Heart right ventricle (tissue), 16 donors: ENCODE data around the gene C2CD4C. TPM values are rescaled to one million over a fixed set of nuclear protein-coding genes. Genes with fewer than 3 reads are reported as not detected.
A peak's percentile ranks its signal among the peaks of the same experiment; 100 is the strongest.
"Not testable (repeated sequence)": the region's sequence is repeated elsewhere in the genome, so short reads cannot be mapped to it uniquely, and the experiment has no call there.

ENCODE experiments used
- ATAC-seq, 8 donors: fragments of 200-7000 bp; cut with Tn5 transposase; one replicate each; pipeline ENCODE4 v1.9.1; 2020; ENCODE audit warnings: mild to moderate bottlenecking in 8 of 8, moderate library complexity in 8 of 8, moderate number of reproducible peaks in 1 of 8
- DNase-seq, 2 donors: peaks; one replicate each; pipeline ENCODE4 v3.0.0-alpha.2; 2020
- H3K27ac ChIP-seq, 10 donors: fragments of 200-600 bp; sonication (generic) in 2 of 10; one replicate each; pipeline versions ENCODE4 v1.5.0 to v1.8.0; 2020 to 2022; ENCODE audit warnings: mild to moderate bottlenecking in 3 of 10
- H3K27me3 ChIP-seq, 7 donors: fragments of 200-600 bp; one replicate each; pipeline ENCODE4 v1.8.0; 2021 to 2022; ENCODE audit warnings: mild to moderate bottlenecking in 2 of 7
- H3K36me3 ChIP-seq, 9 donors: fragments of 200-600 bp; sonication (generic) in 1 of 9; one replicate each; pipeline versions ENCODE4 v1.5.0 to v1.8.0; 2020 to 2022; ENCODE audit warnings: mild to moderate bottlenecking in 2 of 9
- H3K4me1 ChIP-seq, 9 donors: fragments of 200-600 bp; sonication (generic) in 1 of 9; one replicate each; pipeline versions ENCODE4 v1.5.0 to v1.8.0; 2020 to 2022; ENCODE audit warnings: mild to moderate bottlenecking in 4 of 9
- H3K4me3 ChIP-seq, 10 donors: fragments of 200-600 bp; sonication (generic) in 2 of 10; one replicate each; pipeline versions ENCODE4 v1.5.0 to v1.8.0; 2020 to 2022; ENCODE audit warnings: mild to moderate bottlenecking in 7 of 10, moderate library complexity in 2 of 10
- H3K9me3 ChIP-seq, 11 donors: fragments of 200-600 bp in 10 of 11; sonication (generic) in 2 of 11; one replicate each; pipeline versions ENCODE4 v1.5.0 to v1.8.0; 2013 to 2022; ENCODE audit warnings: mild to moderate bottlenecking in 2 of 11, control low read depth in 1 of 11, moderate library complexity in 1 of 11
- WGBS, 2 donors: extraction: QIAGEN DNeasy Blood & Tissue Kit; methylation state at CpG; one replicate each; pipeline ENCODE4 v1.1.7; 2013; ENCODE audit warnings: inconsistent platforms in 1 of 2; 5-methylcytosine and 5-hydroxymethylcytosine counted together
- intact Hi-C, 10 donors: fragments of 100-400 bp; cut with DNase I; formaldehyde crosslinking; loops; one replicate each; pipeline versions ENCODE4 v1.11.1 to v1.14.2; 2022
- polyA plus RNA-seq, 2 donors: library from polyadenylated mRNA; stranded (reverse); fragments of 200-250 nt; gene quantifications; one replicate each; pipeline ENCODE4 v1.2.3, GENCODE V29; 2013
- total RNA-seq, 10 donors: library from RNA; stranded (reverse); fragmentation: NEBNext Ultra II Directional in 3 of 10; extraction: Animal tissue kit (Norgen Biotek cat#: 25700) in 3 of 10; gene quantifications; one replicate each; pipeline versions ENCODE4 v1.2.1 to v1.2.4, GENCODE V29; 2021 to 2023
- TF ChIP-seq, protein P1 (sequence below), 9 donors: fragments of 200-600 bp; sonication (generic) in 2 of 9; IDR thresholded peaks; one replicate each; pipeline versions ENCODE4 v1.5.0 to v1.8.0; 2021 to 2022; ENCODE audit warnings: antibody characterized with exemption in 9 of 9, mild to moderate bottlenecking in 5 of 9, moderate library complexity in 1 of 9
- donor health status: Arrhythmogenic right ventricular cardiomyopathy.
- donor health status: ischemic (EF 13 %, LVEDD 7.1; RV severe dilation, severe dysfunction).
- donor health status: healthy with polysubstance abuse.
- donor health status: DM: no; HTN: yes; CAD: no.
- donor health status: DM: no; HTN: no; CAD: no.
- donor health status: ischemic (EF 25% LVEDD 6.9; RV normal size, moderate dysfunction).
- donor health status: ischemic (EF 25% LVEDD 5.7; RV mildly dilated, moderate dysfunction).
- donor health status: healthy.
- donor health status: DM: yes; HTN: yes; CAD: no.
- donor health status: Ischemic cardiomyopathy.
- donor health status: ischemic (EF 35%, LVEDD 5.7; RV mildly dilated, moderate dysfunction).
- donor health status: nonischemic (EF 11% LVEDD 7.7; RV severe dilation, severe dysfunction).
- donor health status: DM: yes; HTN: yes; CAD: no.
- donor health status: PGD.
- donor health status: ischemic (EF 29% LVEDD 5.4; RV normal size, mild dysfunction).
- donor health status: nonischemic (EF 23%, LVEDD 6.1; RV moderate dilation, normal function).

Gene C2CD4C
- total and polyA plus RNA-seq, 12 donors = 0.26 to 2.2 (median 0.79) TPM

DNA sequence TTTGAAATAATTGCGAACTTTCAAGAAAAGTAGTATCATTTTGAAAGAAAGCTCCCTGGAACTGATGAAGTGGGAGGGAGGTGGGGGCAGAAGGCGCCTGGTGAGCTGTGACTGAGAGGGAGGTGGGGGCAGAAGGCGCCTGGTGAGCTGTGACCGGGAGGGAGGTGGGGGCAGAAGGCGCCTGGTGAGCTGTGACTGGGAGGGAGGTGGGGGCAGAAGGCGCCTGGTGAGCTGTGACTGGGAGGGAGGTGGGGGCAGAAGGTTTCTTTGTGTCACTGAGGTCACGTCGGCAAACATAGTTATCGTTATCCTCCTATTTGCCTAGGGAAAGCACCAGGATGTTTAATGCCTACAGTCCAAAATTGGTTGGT, 24.2 kb downstream of the C2CD4C start:
- Histone ChIP-seq H3K9me3 (no peaks in the 10 kb centered on the region), H3K4me1 (peaks cover 0 to 5% (median 0%) of the 10 kb centered on the region in 9 donors), H3K4me3 (no peak overlapping the region), H3K27me3 (peaks cover 0 to 55% (median 37%) of the 10 kb centered on the region in 7 donors), H3K27ac (no peak overlapping the region), H3K36me3 (no peaks in the 10 kb centered on the region)
- intact Hi-C loops = loop anchor here in 8 of 10 donors (1.0 to 10.0 kb wide), 6 partner anchors 90 to 100 kb away; a partner anchor contains a TSS
- no peak for ATAC-seq
- TF ChIP-seq, protein P1, sequence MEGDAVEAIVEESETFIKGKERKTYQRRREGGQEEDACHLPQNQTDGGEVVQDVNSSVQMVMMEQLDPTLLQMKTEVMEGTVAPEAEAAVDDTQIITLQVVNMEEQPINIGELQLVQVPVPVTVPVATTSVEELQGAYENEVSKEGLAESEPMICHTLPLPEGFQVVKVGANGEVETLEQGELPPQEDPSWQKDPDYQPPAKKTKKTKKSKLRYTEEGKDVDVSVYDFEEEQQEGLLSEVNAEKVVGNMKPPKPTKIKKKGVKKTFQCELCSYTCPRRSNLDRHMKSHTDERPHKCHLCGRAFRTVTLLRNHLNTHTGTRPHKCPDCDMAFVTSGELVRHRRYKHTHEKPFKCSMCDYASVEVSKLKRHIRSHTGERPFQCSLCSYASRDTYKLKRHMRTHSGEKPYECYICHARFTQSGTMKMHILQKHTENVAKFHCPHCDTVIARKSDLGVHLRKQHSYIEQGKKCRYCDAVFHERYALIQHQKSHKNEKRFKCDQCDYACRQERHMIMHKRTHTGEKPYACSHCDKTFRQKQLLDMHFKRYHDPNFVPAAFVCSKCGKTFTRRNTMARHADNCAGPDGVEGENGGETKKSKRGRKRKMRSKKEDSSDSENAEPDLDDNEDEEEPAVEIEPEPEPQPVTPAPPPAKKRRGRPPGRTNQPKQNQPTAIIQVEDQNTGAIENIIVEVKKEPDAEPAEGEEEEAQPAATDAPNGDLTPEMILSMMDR (IDR thresholded peaks at IDR 0.05) = no peak
- DNase-seq = no peak
- WGBS, 2 donors = 68 to 74% methylated on average over 9 of the region's 9 CpGs

DNA sequence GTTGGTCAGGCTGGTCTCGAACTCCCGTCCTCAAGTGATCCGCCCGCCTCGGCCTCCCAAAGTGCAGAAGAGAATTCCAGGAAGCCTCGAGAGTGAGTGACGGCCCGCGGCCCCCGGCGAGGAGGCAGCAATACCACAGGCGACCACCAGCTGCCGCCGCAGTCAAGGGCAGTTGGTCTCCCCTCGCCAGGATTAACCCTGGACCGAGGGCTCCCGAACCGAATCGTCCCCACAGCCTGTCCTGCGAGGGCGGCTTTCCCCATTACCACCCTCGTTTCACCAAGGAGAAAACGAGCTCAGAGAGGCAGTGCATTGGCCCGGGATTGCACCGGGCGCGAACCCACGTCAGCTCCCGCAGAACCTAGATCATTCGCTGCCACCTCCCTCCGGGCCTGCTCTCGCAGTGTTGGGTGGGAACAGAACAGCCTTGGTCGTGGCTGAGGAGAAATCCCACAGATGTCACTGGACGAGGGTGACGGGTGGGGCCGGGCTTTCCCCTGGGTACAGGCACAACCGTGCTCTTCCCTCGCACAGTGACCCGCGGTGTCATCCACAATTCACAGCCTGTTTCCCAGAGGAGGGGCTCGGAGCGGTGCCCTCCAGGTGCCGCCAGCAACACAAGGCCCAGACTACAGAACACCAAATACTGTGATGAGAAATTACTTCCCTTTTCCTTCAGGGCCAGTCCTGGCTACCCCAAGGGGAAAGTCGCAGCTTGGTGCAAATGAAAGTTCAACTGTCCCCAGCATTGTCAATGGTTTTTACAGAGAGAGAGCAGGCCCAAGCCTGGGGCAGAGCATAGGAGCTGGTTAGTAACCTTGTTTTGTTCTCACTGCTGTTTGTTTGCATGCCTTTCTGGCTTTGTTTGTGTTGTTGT, 24.8 kb downstream of the C2CD4C start:
- 26 to 28% methylated on average over 44 of the region's 44 CpGs for WGBS, 2 donors
- Histone ChIP-seq H3K36me3 (no peaks in the 10 kb centered on the region), H3K4me1 (peaks cover 0 to 5% (median 0%) of the 10 kb centered on the region in 9 donors), H3K27ac (no peak overlapping the region), H3K9me3 (no peaks in the 10 kb centered on the region), H3K27me3 (peaks cover 0 to 49% (median 34%) of the 10 kb centered on the region in 7 donors), H3K4me3 (no peak overlapping the region)
- DNase-seq (peak in 1 of 2 donors; percentile 45), ATAC-seq (peak; percentile 49 to 86 (median 77))
- TF ChIP-seq, protein P1 (IDR thresholded peaks at IDR 0.05) = peak; percentile 42 to 72 (median 65)
- intact Hi-C loops = loop anchor here in 8 of 10 donors (1.0 to 10.0 kb wide), 6 partner anchors 91 to 101 kb away; a partner anchor contains a TSS

DNA sequence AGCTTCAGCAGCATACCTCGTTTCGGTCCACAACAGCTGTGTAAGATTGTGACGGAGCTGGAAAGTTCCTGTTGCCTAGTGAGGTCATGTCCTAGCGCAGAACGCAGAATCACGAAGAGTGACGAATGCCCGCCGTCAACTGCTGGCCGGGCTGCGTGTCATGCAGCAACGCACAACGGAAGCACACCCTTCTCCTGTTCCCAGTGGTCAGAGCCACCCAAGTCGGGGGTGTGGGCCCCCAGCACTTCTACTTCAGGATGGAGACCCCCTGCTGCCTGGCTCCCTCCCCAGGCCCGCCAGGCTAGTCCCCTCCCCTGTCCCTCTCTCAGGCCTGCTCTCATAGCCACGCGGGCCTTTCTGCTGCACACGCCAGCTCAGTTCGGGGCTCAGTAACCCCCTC, 25.9 kb downstream of the C2CD4C start:
- Histone ChIP-seq H3K27me3 (peaks cover 0 to 42% (median 34%) of the 10 kb centered on the region in 7 donors), H3K4me1 (peaks cover 0 to 5% (median 0%) of the 10 kb centered on the region in 9 donors), H3K9me3 (no peaks in the 10 kb centered on the region), H3K27ac (no peak overlapping the region), H3K36me3 (no peaks in the 10 kb centered on the region), H3K4me3 (no peak overlapping the region)
- no peak for ATAC-seq
- TF ChIP-seq, protein P1 (IDR thresholded peaks at IDR 0.05) = no peak
- DNase-seq = no peak
- intact Hi-C loops = loop anchor here in 5 of 10 donors (5.0 to 10.0 kb wide), 4 partner anchors 92 to 102 kb away; a partner anchor contains a TSS
- WGBS, 2 donors = 85 to 86% methylated on average over 19 of the region's 19 CpGs

DNA sequence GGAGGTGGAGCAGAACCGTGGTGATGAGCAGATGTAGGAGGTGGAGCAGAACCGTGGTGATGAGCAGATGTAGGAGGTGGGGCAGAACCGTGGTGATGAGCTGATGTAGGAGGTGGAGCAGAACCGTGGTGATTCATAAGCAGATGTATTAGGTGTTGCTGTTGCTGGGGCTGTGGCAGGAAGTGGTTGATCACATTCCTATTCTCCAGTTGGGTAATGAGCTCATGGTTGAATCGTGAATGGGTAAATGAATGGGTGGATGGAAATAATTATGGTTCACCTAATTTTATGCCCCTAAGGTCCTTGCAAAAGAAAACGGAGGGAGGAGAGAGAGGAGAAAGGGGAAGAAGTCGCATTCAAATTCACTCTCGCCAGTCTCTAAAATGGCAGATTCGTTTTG, 26.4 kb downstream of the C2CD4C start:
- not testable (repeated sequence) for H3K4me3 ChIP-seq, ATAC-seq, H3K9me3 ChIP-seq, H3K36me3 ChIP-seq, H3K27ac ChIP-seq, DNase-seq, H3K4me1 ChIP-seq
- H3K27me3 ChIP-seq = peaks cover 0 to 39% (median 31%) of the 10 kb centered on the region in 7 donors
- 72 to 78% methylated on average over 7 of the region's 9 CpGs for WGBS, 2 donors
- intact Hi-C loops = loop anchor here in 5 of 10 donors (5.0 to 10.0 kb wide), 4 partner anchors 92 to 102 kb away; a partner anchor contains a TSS

DNA sequence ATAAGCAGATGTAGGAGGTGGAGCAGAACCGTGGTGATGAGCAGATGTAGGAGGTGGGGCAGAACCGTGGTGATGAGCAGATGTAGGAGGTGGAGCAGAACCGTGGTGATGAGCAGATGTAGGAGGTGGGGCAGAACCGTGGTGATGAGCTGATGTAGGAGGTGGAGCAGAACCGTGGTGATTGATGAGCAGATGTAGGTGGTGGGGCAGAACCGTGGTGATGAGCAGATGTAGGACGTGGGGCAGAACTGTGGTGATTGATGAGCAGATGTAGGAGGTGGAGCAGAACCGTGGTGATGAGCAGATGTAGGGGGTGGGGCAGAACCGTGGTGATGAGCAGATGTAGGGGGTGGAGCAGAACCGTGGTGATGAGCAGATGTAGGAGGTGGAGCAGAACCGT, 27.0 kb downstream of the C2CD4C start:
- not testable (repeated sequence) for H3K36me3 ChIP-seq, H3K4me3 ChIP-seq, H3K9me3 ChIP-seq, ATAC-seq, H3K27ac ChIP-seq, H3K4me1 ChIP-seq, DNase-seq
- H3K27me3 ChIP-seq = peaks cover 0 to 37% (median 29%) of the 10 kb centered on the region in 7 donors
- intact Hi-C loops = loop anchor here in 5 of 10 donors (5.0 to 10.0 kb wide), 4 partner anchors 93 to 103 kb away; a partner anchor contains a TSS
- 79 to 82% methylated on average over 11 of the region's 11 CpGs for WGBS, 2 donors

DNA sequence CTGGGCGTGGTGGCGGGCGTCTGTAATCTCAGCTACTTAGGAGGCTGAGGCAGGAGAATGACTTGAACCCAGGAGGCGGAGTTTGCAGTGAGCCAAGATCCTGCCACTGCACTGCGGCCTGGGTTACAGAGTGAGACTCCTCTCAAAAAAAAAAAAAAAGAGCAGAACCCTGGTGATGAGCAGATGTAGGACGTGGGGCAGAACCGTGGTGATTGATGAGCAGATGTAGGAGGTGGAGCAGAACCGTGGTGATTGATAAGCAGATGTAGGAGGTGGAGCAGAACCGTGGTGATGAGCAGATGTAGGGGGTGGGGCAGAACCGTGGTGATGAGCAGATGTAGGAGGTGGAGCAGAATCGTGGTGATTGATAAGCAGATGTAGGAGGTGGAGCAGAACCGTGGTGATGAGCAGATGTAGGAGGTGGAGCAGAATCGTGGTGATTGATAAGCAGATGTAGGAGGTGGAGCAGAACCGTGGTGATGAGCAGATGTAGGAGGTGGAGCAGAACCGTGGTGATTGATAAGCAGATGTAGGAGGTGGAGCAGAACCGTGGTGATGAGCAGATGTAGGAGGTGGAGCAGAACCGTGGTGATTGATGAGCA, 28.2 kb downstream of the C2CD4C start:
- H3K4me3 ChIP-seq, ATAC-seq, DNase-seq, H3K4me1 ChIP-seq, H3K36me3 ChIP-seq, H3K9me3 ChIP-seq, H3K27ac ChIP-seq: not testable (repeated sequence)
- intact Hi-C loops = loop anchor here in 5 of 10 donors (5.0 to 10.0 kb wide), 4 partner anchors 94 to 104 kb away; a partner anchor contains a TSS
- 71 to 73% methylated on average over 12 to 13 of the region's 17 CpGs for WGBS, 2 donors
- peaks cover 0 to 37% (median 24%) of the 10 kb centered on the region in 7 donors for H3K27me3 ChIP-seq
